NCI-H1417 (cell line): Measurements from ENCODE around the gene TSHB.

ENCODE experiments used
- DNase-seq, 3 experiments: peaks; one replicate each; lab custom pipeline; 2025; lab: John Stamatoyannopoulos, UW

Gene TSHB

GRCh38 chr1:115060501-115060900 lies 30.9 kb downstream of the TSHB start:
- DNase-seq, result no peak

DNA sequence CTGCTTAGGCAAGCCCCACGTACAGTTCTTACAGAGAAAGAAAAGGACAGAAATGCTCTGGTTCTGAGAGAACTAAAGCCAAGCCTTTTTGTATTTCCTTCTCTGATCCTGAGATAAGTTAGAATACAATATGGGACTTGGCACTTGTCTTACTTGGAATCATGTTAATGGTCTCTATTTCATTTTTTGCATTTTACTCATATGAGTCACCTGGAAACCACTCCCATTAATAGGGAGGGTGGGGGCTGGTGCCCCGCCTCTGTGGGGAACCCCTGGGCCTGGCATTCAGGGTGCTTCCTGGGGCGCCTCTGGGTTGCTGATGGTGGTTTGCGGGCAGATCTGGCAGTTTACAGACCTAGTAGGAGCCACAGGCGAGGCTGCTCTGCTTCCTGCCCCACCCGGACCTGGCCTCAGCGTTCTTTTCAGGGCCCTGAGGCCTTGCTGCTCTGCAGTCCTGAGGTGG lies 32.9 kb downstream of the TSHB start:
- no peak for DNase-seq

DNA sequence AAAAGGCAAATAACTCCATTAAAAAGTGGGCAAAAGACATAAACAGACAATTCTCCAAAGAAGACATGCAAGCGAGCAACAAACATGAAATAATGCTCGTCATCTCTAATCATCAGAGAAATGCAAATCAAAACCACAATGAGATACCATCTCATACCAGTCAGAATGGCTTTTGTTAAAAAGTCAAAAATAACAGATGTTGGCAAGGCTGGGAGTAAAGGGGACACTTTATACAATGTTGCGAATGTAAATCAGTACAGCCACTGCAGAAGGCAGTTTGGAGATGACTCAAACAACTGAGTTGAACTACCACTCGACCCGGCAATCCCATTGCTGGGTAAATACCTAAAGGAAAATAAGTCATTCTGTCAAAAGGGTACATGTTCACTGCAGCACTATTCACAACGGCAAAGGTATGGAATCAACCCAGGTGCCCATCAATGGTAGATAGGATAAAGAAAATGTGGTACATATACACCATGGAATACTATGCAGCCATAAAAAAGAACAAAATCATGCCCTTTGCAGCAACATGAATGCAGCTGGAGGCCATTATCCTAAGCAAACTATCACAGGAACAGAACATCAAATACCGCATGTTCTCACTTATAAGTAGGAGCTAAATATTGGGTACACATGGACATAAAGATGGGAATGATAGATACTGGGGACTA lies 33.7 kb downstream of the TSHB start:
- DNase-seq, result no peak

DNA sequence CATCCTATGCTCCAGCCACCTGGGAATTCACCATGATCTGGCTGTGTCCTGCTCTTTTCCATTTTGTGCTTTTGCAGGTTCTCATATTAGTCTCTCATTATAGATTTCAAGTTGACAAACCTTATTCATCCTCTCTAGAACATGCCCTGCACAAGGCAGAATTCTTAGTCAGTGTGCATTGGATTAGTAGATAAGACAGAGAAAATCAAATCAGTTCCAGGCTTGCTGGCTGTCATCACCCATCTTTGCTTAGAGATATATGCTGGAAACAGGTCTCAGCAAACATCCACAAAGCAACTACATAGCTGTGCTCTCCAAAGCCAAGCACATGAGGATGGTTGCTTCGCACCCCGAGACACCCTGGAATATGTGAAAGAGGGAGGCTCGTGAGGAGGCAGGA lies 34.8 kb downstream of the TSHB start:
- DNase-seq, result no peak

- no peak for DNase-seq
These were observed 35.4 kb downstream of the TSHB start for GRCh38 chr1:115065021-115065420.

DNA sequence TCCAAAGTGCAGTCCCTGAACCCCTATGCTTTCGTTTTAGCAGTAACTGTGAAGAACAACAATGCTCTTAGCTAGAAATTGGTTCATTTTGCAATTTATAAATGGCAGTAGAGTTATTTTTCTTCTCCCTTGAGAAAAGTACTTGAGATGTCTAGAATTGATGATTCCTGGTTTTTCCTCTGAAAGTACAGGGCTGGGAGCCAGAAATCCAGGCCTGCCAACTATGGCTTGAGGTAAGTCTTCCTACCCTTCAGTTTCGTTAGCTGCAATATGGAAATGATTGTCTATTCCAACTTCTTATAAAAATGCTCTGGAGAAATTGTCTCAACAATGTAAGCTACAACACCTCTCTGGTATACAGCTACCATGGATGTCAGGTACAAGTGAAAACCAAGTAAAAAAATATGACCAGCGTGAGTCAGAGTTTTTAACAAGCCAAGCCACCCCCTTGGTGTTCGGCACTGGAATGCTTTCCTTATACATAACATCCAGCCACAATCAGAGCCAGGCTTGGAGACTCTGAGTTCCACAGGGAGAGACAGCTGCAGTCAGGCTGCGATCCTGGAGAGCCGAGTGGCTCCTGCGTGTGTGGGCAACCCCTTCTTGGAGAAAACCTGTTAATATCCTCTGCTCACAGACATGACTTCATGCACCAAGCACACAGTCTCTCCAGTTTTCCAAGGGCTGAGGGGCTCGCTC lies 37.7 kb downstream of the TSHB start:
- no peak for DNase-seq

DNA sequence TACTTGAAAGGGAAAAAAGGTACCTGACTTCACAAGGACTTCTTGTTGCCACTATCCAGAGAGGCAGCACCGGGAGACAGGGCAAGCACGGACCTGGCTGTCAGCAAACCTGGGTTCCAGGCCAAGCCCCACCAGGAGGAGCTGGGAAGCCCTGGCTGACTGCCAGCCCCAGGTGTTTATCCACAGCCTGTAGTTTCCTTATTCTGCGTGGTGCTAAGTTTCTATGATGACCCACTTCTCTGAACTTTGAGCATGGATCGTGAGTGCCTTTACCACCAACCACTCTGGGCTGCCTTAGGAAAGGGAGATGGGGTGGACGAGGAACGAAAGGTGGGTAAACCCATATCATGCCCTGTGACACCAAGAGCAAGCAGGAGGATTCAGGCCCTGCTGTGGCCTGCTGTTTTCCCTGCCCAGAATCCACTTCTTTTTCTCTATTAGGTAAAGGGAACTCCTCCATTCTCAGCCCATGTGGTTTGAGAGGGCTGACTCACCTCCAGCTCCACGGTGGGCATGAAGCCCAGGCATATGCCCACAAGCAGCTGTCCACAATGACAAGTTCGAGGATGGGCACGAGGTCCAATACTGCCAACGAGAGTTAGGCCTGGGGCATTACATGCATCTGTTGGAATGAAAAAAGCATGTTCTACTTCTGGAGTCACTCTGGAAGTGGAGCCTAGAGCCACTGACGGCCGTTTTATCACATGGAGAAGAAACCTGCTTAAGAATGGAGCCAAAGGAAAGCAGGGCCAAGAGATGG lies 39.4 kb downstream of the TSHB start:
- DNase-seq, result no peak

GRCh38 chr1:115069659-115070308 lies 40.2 kb downstream of the TSHB start:
- no peak for DNase-seq

- DNase-seq, result no peak
These were observed 41.5 kb downstream of the TSHB start for GRCh38 chr1:115071012-115071664.

DNA sequence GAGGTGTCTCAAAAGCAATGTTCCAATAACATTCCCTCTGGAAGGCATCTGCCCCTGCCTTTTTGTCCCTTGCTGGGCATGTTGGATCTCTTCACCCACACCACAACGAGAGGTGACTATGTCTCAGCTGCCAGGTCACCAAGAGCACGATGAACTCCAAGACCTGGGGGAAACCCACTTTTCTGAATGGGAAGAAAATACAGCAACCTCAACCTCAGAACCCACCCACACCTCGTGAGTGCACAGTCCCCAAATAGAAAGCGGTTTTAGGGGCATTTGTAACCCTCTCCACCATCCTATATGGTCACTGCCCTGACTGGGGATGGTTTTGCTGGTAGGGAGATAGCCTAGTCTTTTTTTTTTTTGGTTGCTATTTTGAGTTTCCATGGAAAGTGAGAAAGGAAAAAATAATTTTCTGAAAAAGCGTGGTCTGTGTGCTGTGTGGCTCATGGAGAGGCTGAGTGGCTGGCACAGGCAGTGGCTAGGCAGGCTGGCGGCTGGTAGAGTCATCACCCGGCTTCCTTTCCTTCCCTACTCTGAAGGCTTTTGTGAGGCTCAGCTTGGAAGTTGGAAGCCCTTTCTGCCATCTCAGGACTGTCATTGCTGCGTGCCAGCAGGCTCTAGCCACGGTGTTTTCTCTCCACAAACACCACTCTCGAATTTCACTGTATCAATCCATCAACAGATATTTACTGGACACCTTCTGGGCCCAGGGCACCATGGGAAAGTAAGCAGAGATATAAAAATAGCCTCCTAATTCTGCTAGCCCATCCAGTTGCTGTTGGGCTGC lies 43.9 kb downstream of the TSHB start:
- DNase-seq, result no peak

- no peak for DNase-seq
These were observed 45.4 kb downstream of the TSHB start for GRCh38 chr1:115074839-115075534.

DNA sequence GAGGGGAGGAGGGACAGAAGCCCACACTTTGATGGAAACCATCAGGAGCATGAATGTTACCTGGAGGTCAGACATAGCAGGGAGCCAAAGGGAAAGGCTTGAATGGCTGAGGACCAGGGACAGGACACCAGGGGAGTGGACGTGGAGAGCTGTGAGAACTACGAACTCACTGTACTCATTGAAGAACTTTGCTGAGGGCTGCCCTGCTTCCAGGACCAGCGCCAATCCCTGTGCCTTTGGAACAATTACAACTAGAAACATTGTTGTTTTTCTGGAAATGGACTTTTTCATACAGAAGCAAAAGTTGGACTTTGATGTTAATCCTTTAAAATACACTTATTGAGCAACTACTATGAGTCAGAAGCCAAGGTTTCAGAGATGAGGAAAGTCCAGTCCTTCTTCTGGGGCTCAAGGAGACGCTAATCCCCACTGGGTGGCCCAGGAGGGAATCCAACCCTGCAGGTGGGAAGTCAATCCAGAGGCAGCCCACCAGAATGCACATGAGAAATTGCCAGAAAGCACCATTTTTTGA lies 46.8 kb downstream of the TSHB start:
- no peak for DNase-seq

- DNase-seq, result no peak
These were observed 47.8 kb downstream of the TSHB start for GRCh38 chr1:115077286-115077983.

- DNase-seq, result no peak
These were observed 48.3 kb downstream of the TSHB start for GRCh38 chr1:115077984-115078330.

GRCh38 chr1:115078708-115079107 lies 49.1 kb downstream of the TSHB start:
- no peak for DNase-seq

- no peak for DNase-seq
These were observed 53.3 kb downstream of the TSHB start for GRCh38 chr1:115082949-115083348.
